ENCODE data around the gene TMEM201.

TMEM201 gene

GRCh38 chr1:9654834-9655723, 66.4 kb downstream of the TMEM201 start:
- DNase-seq = no peak

- peak; percentile 52 for DNase-seq
These were observed 67.1 kb downstream of the TMEM201 start for GRCh38 chr1:9655836-9656235.

- no peak for DNase-seq
These were observed 68.9 kb downstream of the TMEM201 start for GRCh38 chr1:9657521-9658032.

- no peak for DNase-seq
These were observed 69.5 kb downstream of the TMEM201 start for GRCh38 chr1:9658199-9658598.

GRCh38 chr1:9659328-9659727, 70.6 kb downstream of the TMEM201 start:
- peak; percentile 78 for DNase-seq

GRCh38 chr1:9663257-9663656, 74.5 kb downstream of the TMEM201 start:
- no peak for DNase-seq
